Endothelial cell of umbilical vein (primary cell): ENCODE measurements around the gene CRYGN. TPM values are rescaled to one million over a fixed set of nuclear protein-coding genes. Genes with fewer than 3 reads are reported as not detected.

ENCODE experiments used
- BruUV-seq: library from RNA; stranded (reverse); fragments of 400-500 nt; replicated peaks from 2 replicates; lab custom pipeline; 2021; lab: Mats Ljungman, UMichigan
- CTCF ChIA-PET: fragments of 300-600, 350-600 bp; sonication (Branson Sonifier 250); formaldehyde crosslinking; loops from one replicate; lab custom pipeline; 2021; ENCODE audit warnings: antibody characterized with exemption, inconsistent platforms; lab: Charles Lee
- POLR2A ChIA-PET: fragments of 300-600, 350-600 bp; sonication (Branson Sonifier 250); formaldehyde crosslinking; loops from one replicate; lab custom pipeline; 2021; ENCODE audit warnings: antibody characterized with exemption, inconsistent platforms; lab: Charles Lee
- DNase-seq: peaks from one replicate; pipeline ENCODE4 v3.0.0-alpha.2; 2011; ENCODE audit warnings: low read depth, low spot score
- FAIRE-seq: peaks from 2 replicates; lab custom pipeline; 2011; peaks lifted over from hg19 to GRCh38; lab: Jason Lieb, UNC
- H2AFZ ChIP-seq: 2 replicates; pipeline ENCODE4 v1.6.0; 2012; ENCODE audit warnings: low read depth, low read length, control low read depth, inconsistent platforms
- H3K27ac ChIP-seq: 2 replicates; pipeline ENCODE4 v1.5.1; 2011; ENCODE audit warnings: low read depth, mild to moderate bottlenecking, control low read depth, low read length, moderate library complexity; ENCODE audit not compliant: insufficient read depth
- H3K27me3 ChIP-seq, 2 experiments: 2 replicates each; pipeline versions ENCODE4 v1.6.0 to v1.6.1; 2011; ENCODE audit warnings: low read length in 2 of 2, mixed read lengths in 1 of 2; ENCODE audit not compliant: control insufficient read depth in 2 of 2, insufficient read depth in 2 of 2
- H3K36me3 ChIP-seq, 2 experiments: 2 replicates in 1 of 2; 3 replicates in 1 of 2; pipeline ENCODE4 v1.5.1; 2011; ENCODE audit warnings: low read length in 2 of 2, mild to moderate bottlenecking in 1 of 2, moderate library complexity in 1 of 2; ENCODE audit not compliant: control insufficient read depth in 2 of 2, insufficient read depth in 2 of 2; ENCODE audit errors: extremely low read depth in 1 of 2
- H3K4me1 ChIP-seq: 3 replicates; pipeline ENCODE4 v1.5.1; 2011; ENCODE audit warnings: mild to moderate bottlenecking, low read length; ENCODE audit not compliant: control insufficient read depth, insufficient read depth; ENCODE audit errors: extremely low read depth
- H3K4me2 ChIP-seq: 2 replicates; pipeline ENCODE4 v1.6.1; 2011; ENCODE audit warnings: low read length, control low read depth, mixed read lengths; ENCODE audit not compliant: insufficient read depth
- H3K4me3 ChIP-seq, 3 experiments: fragments of 200-600 bp in 1 of 3; sonication (generic), shearing (Covaris generic) in 1 of 3; replicated peaks in 1 of 3; 2 replicates each; pipeline ENCODE4 v1.5.1; 2011 to 2016; ENCODE audit warnings: control low read depth in 3 of 3, low read length in 3 of 3, mild to moderate bottlenecking in 2 of 3, inconsistent platforms in 1 of 3, low read depth in 1 of 3, moderate library complexity in 1 of 3; ENCODE audit not compliant: insufficient read depth in 1 of 3
- H3K79me2 ChIP-seq: 2 replicates; pipeline ENCODE4 v1.6.0; 2012; ENCODE audit warnings: low read length, inconsistent platforms; ENCODE audit not compliant: control insufficient read depth, insufficient read depth
- H3K9ac ChIP-seq: replicated peaks from 2 replicates; pipeline ENCODE3; 2011; ENCODE audit warnings: low read length, control low read depth; ENCODE audit not compliant: insufficient read depth; ENCODE audit errors: extremely low read depth
- H3K9me1 ChIP-seq: replicated peaks from 3 replicates; pipeline ENCODE4 v1.6.0; 2011; ENCODE audit warnings: mild to moderate bottlenecking, low read length; ENCODE audit not compliant: control insufficient read depth, insufficient read depth; ENCODE audit errors: extremely low read depth
- H3K9me3 ChIP-seq: replicated peaks from 2 replicates; pipeline ENCODE4 v1.5.1; 2012; ENCODE audit warnings: low read length, inconsistent platforms; ENCODE audit not compliant: control insufficient read depth, insufficient read depth
- H4K20me1 ChIP-seq: replicated peaks from 2 replicates; pipeline ENCODE3; 2011; ENCODE audit warnings: mild to moderate bottlenecking, low read length; ENCODE audit not compliant: control insufficient read depth, insufficient read depth; ENCODE audit errors: extremely low read depth
- CTCF ChIP-seq, 2 donors: IDR thresholded peaks; 1 replicate in 1 of 2; 2 replicates in 1 of 2; pipeline ENCODE4 v1.5.1; 2011; ENCODE audit warnings: low read length in 2 of 2, mild to moderate bottlenecking in 2 of 2, moderate library complexity in 2 of 2, control low read depth in 1 of 2, inconsistent platforms in 1 of 2, low read depth in 1 of 2; ENCODE audit not compliant: insufficient read depth in 1 of 2; ENCODE audit errors: extremely low read depth in 1 of 2
- EZH2 ChIP-seq: IDR thresholded peaks from 2 replicates; pipeline ENCODE4 v1.6.1; 2012; ENCODE audit warnings: borderline replicate concordance, low read depth, mild to moderate bottlenecking, moderate library complexity, low read length, inconsistent platforms; ENCODE audit not compliant: severe bottlenecking
- FOS ChIP-seq: IDR thresholded peaks from 2 replicates; pipeline ENCODE4 v1.6.1; 2011; ENCODE audit warnings: mild to moderate bottlenecking, low read length, moderate library complexity, borderline replicate concordance; ENCODE audit not compliant: insufficient read depth
- GATA2 ChIP-seq: IDR thresholded peaks from 2 replicates; pipeline ENCODE4 v1.7.0; 2011; ENCODE audit warnings: low read depth, mild to moderate bottlenecking, moderate library complexity, mixed read lengths, low read length; ENCODE audit not compliant: insufficient read length, insufficient read depth
- JUN ChIP-seq: IDR thresholded peaks from 2 replicates; pipeline ENCODE4 v1.6.1; 2011; ENCODE audit warnings: borderline replicate concordance, low read depth; ENCODE audit not compliant: insufficient read length, insufficient read depth
- MYC ChIP-seq: IDR thresholded peaks from one replicate; pipeline ENCODE4 v1.6.1; 2011; ENCODE audit warnings: mild to moderate bottlenecking, low read depth, low read length
- POLR2A ChIP-seq: IDR thresholded peaks from 2 replicates; pipeline ENCODE4 v1.6.1; 2012; ENCODE audit warnings: low read depth, mild to moderate bottlenecking, control low read depth, low read length
- POLR2AphosphoS5 ChIP-seq: IDR thresholded peaks from 2 replicates; pipeline ENCODE4 v1.6.1; 2012; ENCODE audit warnings: low read depth, mild to moderate bottlenecking, control low read depth, low read length, moderate library complexity; ENCODE audit not compliant: insufficient read depth
- dilution Hi-C: fragments of 300-500 bp; cut with MboI; formaldehyde crosslinking; loops from one replicate; pipeline ENCODE4 v1.15.0; 2019; ENCODE audit warnings: low sequenced_read_pairs; ENCODE audit not compliant: extremely low pct_ligation_motif_present
- intact Hi-C: fragments of 100-400 bp; cut with micrococcal nuclease; formaldehyde crosslinking; loops from one replicate; pipeline ENCODE4 v1.10.0; 2022
- polyA plus RNA-seq, 4 experiments: library from polyadenylated mRNA; depleted of rRNA in 3 of 4; stranded (reverse) in 3 of 4; unstranded in 1 of 4; fragments of >200 nt; gene quantifications; 2 replicates each; pipeline versions ENCODE4 v1.2.1 to v1.2.3, GENCODE V29; 2011 to 2012; ENCODE audit warnings: missing spikeins in 1 of 4
- total RNA-seq: library from RNA; stranded (reverse); gene quantifications from 2 replicates; pipeline ENCODE4 v1.2.3, GENCODE V29; 2021
- TF ChIP-seq, protein P1 (sequence below): IDR thresholded peaks from 2 replicates; pipeline ENCODE4 v1.6.1; 2011; ENCODE audit not compliant: insufficient read depth, insufficient read length

CRYGN gene
- total and polyA plus RNA-seq, 2 donors (not counting 3 experiments of a cell fraction or from before 2014, with no cell fraction given), result not detected

GRCh38 chr7:151402029-151402835 is 37.7 kb downstream of the CRYGN start:
- no peak for DNase-seq
- Histone ChIP-seq H3K27me3 (no peaks in the 10 kb centered on the region), H3K9ac (no peak overlapping the region), H3K79me2 (no peaks in the 10 kb centered on the region), H4K20me1 (no peaks in the 10 kb centered on the region), H3K4me3 (no peak overlapping the region), H3K4me1 (no peaks in the 10 kb centered on the region), H3K4me2 (no peak overlapping the region), H3K9me1 (no peaks in the 10 kb centered on the region), H3K36me3 (no peaks in the 10 kb centered on the region), H3K27ac (no peak overlapping the region), H3K9me3 (no peaks in the 10 kb centered on the region), H2AFZ (no peak overlapping the region)
- TF ChIP-seq JUN, result no peak
- no peak for TF ChIP-seq POLR2A
- no peak for TF ChIP-seq FOS
- no peak for TF ChIP-seq MYC
- no peak for TF ChIP-seq EZH2
- TF ChIP-seq POLR2AphosphoS5, result no peak
- no peak for TF ChIP-seq GATA2
- TF ChIP-seq, protein P1, sequence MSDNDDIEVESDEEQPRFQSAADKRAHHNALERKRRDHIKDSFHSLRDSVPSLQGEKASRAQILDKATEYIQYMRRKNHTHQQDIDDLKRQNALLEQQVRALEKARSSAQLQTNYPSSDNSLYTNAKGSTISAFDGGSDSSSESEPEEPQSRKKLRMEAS, result no peak
- no peak for TF ChIP-seq CTCF (IDR thresholded peaks at IDR 0.05; ENCODE audit: extremely low read depth in 1 of 2, insufficient read depth in 1 of 2, low read depth in 1 of 2, low read length in 2 of 2)
- POLR2A ChIA-PET, result no interaction called here
- dilution Hi-C loops, result no loop called here
- intact Hi-C loops, result no loop called here
- no peak for FAIRE-seq
- BruUV-seq, result no TSS peak
- CTCF ChIA-PET, result interaction anchor here (1.3 kb wide), 1 partner anchor 46 kb away, joined by 3 read pairs; no protein-coding TSS in a partner anchor
